PFSK-1 (cell line): ENCODE measurements around the gene KLHL13.

Experiments used
- FOXP2 ChIP-seq: optimal IDR thresholded peaks from 2 replicates; pipeline ENCODE3; 2011; ENCODE audit warnings: borderline replicate concordance, control low read depth, inconsistent platforms; ENCODE audit not compliant: insufficient read depth; ENCODE audit errors: extremely low read length, extremely low read depth
- POLR2AphosphoS5 ChIP-seq: IDR thresholded peaks from 2 replicates; pipeline ENCODE4 v1.6.1; 2012; ENCODE audit warnings: low read depth, mild to moderate bottlenecking, control low read depth, low read length, moderate library complexity
- REST ChIP-seq, 2 experiments: IDR thresholded peaks; 2 replicates each; pipeline versions ENCODE4 v1.6.1 to v1.8.0; 2011 to 2012; ENCODE audit warnings: low read depth in 2 of 2, low read length in 2 of 2, control low read depth in 1 of 2, inconsistent platforms in 1 of 2, mild to moderate bottlenecking in 1 of 2, moderate library complexity in 1 of 2; ENCODE audit not compliant: insufficient read depth in 1 of 2
- SIN3A ChIP-seq: IDR thresholded peaks from 2 replicates; pipeline ENCODE4 v1.6.1; 2012; ENCODE audit warnings: mild to moderate bottlenecking, low read length, moderate library complexity, borderline replicate concordance; ENCODE audit not compliant: insufficient read depth
- TAF1 ChIP-seq: IDR thresholded peaks from 2 replicates; pipeline ENCODE4 v1.6.1; 2012; ENCODE audit warnings: low read length, control low read depth, borderline replicate concordance; ENCODE audit not compliant: insufficient read depth

- TF ChIP-seq FOXP2 (no peak), REST (IDR thresholded peaks at IDR 0.05; ENCODE audit: insufficient read depth in 1 of 2, low read depth in 2 of 2, low read length in 2 of 2) (no peak), POLR2AphosphoS5 (no peak), TAF1 (no peak), SIN3A (no peak)
Measured at GRCh38 chrX:118128724-118129123, 12.1 kb upstream of the KLHL13 start.
